NCI-H526 (cell line): Measurements from ENCODE around the gene MCC.
"Not testable (repeated sequence)": the region's sequence is repeated elsewhere in the genome, so short reads cannot be mapped to it uniquely, and the experiment has no call there.

ENCODE experiments used
- DNase-seq, 2 experiments: peaks; one replicate each; lab custom pipeline; 2025; lab: John Stamatoyannopoulos, UW

MCC gene

DNA sequence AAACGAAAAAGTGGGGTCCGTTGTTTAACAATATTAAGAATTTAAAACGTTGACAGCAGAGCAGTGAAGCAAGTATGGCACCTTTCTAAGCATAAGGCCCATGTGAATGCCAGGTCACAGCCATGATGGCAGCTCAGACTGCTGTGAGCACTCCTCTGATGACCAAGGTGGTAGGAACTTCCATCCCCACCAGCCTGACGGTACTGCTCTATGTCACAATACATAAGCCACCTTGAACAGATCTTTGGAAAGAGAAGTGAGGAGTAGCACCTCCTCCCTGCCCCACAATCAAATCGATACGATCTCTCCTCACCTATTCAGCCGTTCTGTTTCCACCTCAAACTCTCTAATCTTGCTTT, 405.7 kb downstream of the MCC start:
- no peak for DNase-seq

DNA sequence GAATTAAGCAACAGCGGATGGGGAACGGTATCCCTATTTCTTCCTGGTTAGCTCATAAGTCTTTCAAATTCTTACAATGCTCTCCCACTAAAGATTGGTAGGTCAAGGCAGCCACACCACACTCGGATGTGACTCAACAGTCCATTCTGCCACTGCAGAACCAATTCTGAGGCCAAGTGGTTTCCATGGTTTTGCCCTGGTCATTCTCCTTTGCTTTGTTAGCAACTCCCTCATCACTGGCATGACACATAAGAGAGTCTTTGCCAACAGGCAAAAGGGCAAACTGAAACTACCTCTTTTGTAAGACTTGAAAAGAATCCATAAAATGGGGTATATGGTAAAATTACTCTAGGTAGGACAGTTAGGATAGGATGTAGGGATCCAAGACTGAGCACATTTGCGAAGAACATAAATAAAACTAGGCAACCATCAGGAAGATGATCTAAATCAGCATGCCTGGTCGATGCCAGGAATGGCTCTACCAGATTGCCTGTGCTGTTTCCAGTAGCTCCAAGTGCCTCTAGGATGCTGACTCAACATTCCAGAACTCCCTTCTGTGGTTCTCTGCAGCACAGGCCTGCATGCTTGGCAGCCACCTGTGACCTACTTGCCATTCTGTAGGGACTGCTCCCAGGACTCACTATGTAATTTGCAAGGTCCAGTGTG, 406.2 kb downstream of the MCC start:
- no peak for DNase-seq

DNA sequence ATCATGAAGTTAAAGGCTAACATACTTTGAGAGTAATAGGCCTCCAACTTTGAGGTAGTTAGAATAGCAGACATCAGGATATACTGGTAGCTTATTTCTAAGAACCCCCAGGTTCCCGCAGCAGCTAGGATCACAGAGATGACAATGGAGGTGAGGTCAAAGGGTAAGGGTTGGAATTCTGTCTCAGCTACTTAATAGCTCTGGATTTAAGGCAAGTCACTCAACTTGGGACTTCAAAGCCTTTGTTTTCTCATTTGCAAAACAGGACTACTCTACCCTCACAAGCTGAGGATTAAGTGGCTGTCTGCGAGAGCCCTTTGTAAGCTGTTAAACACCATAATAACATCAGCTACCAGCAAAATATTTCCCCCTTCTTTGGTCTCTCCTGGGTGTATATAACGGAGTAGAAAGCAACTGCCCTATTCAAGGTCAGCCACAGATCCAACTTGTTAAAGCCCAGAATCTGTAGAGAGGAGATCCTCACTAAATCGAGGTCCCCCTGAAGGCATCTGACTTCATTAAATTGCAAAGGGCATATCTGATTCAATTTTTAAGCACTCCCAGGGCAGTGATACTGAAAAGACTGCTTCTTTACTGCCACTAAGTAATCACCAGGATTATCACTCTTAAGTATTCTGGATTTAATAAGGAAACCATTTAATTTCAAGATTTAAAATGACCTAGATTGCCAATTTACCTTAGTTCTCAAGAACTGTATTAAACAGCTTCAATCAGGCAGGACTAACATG, 407.0 kb downstream of the MCC start:
- no peak for DNase-seq

DNA sequence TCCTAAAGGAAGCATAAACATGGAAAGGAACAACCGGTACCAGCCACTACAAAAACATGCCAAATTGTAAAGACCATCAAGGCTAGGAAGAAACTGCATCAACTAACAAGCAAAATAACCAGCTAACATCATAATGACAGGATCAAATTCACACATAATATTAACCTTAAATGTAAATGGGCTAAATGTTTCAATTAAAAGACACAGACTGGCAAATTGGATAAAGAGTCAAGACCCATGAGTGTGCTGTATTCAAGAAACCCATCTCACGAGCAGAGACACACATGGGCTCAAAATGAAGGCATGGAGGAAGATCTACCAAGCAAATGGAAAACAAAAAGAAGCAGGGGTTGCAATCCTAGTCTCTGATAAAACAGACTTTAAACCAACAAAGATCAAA, 411.6 kb downstream of the MCC start:
- not testable (repeated sequence) for DNase-seq

DNA sequence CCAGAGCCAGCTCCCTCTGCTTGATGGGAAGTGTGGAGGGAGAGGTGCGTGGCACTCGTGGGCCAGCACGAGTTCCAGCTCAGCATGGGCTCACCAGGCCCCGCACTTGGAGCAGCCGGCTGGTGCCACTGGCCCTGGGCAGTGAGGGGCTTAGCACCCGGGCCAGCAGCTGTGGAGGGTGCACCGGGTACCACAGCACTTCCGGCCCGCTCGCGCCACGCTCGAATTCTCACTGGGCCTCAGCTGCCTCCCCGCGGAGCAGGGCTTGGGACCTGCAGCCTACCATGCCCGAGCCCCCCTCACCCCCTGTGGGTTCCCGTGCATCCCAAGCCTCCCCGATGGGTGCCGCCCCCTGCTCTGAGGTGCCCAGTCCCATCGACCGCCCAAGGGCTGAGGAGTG, 413.2 kb downstream of the MCC start:
- DNase-seq: no peak

DNA sequence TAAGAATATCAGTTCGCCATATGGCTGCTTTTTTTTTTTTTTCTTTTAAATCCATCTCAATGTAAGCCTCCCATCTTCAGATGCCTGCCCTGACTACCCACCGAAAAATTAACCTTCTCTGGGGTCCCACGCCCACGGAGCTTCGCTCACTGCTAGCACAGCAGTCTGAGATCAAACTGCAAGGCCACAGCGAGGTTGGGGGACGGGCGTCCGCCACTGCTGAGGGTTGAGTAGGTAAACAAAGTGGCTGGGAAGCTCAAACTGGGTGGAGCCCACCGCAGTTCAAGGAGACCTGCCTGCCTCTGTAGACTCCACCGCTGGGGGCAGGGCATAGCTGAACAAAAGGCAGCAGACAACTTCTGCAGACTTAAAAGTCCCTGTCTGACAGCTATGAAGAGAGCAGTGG, 414.6 kb downstream of the MCC start:
- not testable (repeated sequence) for DNase-seq

DNA sequence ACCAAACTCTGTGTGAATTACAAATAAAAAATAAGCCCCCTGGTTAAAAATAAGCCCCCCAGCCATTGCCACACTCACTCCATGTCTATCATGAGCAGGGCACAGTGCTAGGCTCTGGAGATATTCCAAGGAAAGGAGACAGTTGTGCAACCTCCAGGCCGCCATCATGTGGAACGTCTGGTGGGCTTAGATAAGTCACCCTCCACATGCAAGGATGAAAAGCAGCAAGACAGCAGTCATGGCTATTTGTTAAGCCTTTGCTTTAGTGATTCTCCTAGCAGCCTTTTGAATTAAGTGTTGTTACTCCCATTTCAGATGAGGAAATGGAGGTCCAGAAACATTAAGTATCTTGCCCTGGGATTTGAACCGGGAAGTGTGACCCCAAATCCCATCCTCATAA, 416.9 kb downstream of the MCC start:
- DNase-seq: no peak

DNA sequence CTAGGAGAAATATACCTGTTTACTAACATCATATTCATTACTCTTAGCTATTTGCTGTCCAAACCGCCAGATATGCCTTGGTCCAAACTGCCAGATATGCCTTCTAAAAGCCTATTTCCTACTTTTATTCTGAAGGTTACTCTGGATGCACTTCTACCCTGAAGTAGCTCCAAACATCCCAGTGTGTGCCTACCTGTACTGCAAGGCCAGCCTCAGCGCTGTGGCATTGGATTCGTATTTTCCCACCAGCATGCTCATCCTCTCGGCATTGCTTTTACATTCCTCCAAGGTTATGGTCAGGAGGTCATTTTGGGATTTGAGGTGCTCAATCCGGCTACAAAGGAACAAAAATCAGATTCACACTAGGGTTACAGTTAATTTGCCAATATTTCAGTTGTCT, 417.4 kb downstream of the MCC start:
- no peak for DNase-seq

DNA sequence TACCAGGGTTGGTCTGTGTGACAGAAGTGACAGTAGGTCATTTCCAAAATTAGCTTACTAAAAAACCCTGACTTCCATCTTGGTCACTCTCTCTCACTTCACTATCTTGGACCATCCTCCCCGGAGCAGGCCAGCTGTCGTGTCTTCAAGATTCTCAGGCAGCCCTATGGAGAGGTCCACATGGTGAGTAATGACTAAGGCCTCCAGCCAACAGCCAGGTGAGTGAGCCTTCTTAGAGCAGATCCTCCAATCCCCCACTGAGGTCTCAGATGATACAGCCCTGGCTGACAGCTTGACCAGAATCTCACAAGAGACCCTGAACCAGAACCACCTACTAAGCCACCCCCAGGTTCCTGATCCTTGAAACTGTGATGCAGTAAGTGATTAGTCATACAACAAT, 419.7 kb downstream of the MCC start:
- no peak for DNase-seq

DNA sequence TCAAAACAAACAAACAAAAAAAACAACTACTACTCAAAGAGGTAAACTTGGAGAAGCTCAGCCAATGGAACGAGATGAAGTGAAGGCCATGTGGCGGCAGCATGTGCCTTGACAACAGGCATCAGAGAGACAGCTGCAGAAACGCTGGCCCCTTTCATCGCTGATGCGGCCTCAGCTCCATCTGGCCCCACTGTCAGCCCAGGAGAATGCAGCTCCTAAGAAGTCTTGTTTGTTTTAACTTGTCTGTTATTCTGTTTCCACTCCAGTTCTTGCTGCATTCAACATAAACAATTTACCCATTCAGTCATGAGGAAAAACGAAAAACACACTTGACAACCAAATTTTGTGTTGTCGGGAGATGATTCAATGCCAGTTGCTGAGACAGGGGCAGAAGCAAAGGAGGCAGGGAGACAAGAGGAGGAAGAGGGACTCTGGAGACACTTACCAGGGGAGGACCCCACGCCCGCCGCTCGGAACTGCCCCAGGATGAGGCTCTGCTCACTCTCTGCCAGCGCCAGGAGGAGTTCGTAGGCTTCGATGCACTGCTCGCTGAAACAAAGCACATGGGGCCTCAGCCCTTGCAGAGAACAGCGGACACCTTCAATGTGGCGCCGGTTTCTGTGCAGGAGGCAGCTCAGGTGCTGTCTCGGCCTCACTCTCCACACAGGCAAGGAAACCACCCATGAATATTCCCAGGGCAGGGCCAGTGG, 420.5 kb downstream of the MCC start:
- DNase-seq: no peak

DNA sequence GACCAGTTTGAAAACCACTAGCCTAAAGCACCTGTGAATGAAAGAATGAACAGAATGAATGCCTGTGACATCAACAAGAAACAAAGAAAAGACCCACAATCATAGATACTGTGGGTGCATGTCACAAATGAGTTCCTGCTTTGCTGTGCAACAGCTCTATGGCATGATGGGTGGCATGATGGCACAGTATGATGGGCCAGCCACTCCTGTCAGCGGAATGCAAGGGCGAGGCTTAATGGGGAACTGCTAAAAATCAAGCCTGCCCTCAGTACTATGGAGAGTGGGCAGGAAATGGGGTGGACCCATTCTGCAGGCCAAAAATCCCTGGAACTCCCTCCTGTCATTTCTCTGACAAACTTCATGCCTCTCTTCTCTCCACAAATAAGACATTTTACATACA, 422.6 kb downstream of the MCC start:
- no peak for DNase-seq

DNA sequence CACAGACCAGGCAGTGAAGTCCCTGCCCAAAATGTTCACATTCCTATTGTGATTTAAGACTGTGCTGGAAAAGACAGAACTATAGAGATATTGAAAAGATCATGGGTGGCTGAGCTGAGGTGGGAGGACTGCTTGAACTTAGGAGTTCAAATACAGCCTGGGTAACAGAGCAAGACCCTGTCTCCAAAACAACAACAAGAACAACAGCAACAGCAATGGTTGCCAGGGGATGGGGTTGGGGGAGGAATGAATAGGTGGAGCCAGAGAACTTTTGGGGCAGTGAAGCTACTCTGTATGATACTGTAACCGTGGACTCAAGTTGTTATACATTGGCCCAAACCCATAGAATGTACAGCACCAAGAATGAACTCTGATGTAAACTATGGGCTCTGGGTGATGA, 423.4 kb downstream of the MCC start:
- DNase-seq: no peak

DNA sequence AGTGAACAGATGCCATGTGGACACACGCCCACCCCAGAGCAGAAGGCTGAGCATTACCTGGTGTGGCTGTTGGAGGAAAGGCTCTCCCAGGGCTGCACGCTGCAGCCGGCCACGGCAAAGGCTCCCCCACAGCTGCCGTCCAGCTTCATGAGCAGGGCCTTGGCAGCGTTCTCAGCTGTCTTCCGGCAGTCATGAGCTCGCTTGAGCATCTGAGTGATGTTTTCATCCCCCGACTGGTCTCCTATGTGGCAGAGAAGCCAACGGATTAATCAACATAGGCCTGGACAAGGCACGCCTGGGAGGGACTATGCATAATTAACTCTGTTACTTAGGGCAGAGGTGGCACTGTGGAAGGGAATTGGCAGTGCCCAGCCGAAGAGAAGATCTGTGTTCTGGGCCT, 424.3 kb downstream of the MCC start:
- no peak for DNase-seq

DNA sequence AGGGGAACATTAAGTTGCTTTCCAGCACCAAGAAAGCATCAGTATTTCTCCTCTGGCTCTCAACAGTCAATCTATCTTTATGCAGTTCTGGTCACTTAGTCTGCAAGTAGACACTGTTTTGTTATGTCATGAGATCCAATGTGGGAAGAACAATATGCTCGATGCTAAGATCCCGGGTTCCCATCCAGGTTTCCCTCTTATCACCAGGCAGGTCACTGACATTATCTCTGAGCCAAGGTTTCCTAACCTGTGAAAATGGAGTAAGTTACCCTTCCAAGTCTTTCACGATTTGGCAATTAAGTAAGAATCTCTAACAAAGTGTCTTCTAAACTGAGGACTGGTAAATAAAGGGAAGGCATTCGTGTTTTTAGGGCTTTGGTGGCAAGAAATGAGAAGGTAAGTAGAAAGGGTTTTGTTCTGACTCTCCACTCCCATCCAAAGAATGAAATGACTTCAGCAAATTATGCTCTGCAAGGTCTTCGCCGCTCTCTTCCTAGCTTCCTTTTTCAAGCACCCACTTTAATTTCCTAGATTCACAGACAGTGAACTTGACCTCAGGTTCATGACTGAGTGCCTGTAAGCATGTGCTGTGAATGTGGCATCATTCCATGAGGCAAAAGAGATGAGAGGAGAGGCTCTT, 425.3 kb downstream of the MCC start:
- DNase-seq: no peak

DNA sequence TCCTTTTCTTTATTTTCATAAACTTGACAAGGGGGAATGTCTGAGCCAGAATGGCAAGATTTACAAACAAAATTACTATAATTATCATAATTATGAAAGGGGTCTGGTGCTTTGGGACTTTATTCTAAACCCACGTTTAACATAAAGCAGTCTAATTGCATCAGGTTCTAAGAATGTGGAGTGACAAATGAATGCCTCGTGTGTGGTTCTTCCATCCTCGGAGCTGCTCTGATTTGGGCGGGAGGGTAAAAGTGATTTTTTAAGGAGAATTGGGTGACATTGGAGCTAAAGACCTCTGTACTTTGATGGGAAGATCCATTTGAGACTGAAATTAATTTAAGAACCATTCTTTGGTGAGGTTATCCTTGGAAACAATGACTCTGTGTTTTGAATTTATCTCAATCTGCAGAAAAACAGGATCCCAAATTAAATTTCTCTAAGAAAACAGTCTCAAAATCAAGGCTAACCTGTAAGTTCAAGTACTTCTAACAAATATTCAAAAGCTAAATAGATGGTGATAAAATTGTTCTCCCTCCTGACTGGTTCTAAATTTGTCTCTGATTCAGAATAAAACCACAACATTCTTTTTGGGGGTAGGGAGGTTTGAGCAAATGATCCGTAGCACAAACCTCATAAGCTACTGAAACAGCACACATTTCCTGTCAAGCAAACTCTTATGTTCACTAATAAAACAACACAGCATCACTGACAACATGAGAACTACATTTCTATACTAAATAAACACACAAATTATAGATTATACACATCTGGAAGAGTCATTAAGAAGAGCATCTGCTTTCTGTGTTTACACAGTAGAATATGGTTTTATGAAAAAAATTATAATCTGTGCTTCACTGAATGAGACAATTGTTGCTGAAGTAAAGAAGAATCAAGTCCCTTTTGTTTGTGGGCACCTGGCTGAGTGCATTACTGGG, 426.1 kb downstream of the MCC start:
- DNase-seq: no peak

DNA sequence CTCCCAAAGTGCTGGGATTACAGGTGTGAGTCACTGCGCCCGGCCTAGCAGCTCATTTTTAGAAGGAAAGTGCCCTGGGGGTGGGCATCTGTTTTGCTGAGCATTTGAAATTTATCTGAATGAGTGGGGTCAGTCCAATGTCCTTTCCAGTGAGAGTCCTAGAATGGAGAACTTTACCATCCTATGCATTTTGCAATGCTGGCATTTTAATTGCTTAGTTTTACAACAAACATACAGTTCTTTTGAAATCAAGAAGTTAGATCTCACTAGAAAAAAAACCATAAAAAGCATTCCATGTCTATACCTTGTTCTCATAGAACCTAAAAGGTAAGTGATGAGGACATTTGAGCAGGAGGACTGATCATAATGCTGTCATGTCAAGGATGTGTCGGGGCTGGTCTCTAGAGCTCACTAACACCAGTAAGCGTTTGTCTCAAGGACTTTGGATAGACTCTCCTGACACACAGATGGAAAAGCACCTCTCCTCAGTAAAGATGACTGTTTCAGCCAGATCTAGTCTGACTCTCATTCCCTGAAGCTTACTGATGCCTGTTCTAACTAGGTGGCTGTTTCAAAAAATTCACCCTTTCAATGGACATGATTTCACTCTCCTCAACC, 427.7 kb downstream of the MCC start:
- no peak for DNase-seq

DNA sequence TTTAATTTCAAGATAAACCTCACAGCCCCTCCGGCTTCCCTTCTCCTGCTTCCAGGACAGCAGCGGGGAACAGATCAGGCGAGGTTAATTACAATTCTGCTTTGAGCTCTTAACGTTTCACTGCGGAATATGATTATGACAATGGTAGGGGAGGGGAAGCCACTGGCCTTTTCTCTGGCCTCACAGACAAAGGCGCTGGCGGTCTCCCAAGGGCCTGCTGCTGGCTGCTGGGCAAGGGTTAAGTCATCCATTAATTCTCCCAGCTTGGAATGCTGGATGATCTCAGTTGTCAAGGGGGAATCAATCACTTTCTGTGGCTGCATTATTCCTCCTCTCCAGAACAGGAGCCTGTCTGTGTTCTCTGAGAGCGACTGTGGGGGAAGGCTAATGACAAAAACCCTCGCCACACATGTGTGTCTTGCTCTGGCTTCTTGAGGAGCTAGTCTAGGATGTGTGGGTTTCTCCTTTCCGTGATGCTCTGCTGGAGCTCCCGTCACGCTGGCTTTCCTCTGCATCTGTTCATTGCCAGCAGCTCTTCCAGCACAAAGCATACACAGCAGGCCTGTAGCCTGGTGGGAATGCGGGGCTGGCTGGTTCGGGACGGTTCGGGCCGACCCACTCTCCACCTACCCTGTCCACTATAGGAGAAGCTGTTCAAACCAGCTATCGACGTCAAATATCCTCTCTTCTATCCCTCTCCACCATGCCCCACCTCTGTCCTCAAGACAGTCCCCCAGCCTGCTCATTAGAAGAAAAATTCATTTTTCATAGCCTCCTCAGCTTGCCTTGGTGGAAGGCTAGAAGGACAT, 428.8 kb downstream of the MCC start:
- peak in 1 of 2 experiments; percentile 14 for DNase-seq

DNA sequence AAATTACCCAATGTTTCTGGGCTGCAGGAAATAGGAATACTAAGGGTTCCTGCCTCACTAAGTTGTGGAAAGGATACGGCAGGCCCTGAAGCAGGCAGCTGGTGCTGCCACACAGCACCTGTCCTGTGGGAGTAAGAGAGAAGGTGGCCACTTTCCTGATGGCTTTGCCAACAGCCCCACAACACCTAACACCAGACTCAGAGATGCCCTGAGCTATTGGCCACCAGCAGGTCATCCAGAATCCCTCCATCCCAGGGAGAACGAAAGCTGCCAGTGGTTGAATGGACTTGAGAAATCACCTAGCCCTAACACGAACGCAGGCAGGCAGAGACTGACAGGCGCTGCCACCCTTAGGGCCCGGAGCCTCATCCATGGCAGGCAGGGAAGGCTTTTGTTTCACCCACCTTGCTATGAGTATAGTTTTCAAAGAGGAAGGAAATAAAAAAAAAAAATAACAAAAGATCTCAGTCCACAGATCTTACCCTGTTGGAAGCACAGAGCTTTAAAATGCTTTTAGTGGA, 429.5 kb downstream of the MCC start:
- DNase-seq: no peak

DNA sequence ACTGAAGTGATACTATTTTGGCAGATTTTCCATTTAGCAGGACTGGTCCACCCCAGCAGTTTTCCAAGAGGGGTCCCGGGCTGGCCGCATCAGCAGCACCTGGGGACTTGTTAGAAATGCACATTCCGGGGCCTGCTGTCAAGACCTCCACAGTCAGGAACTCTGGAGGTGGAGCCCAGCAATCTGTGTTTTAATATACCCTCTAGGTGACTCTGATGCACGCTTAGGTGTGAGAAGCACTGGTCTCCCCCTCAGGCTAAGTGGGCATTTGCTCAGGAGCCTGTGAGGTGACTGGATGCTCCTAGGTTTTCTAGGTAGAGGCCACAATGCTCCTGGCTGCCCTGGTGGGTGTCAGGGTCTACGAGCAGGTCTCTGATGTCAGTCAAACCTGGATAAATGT, 430.0 kb downstream of the MCC start:
- no peak for DNase-seq

DNA sequence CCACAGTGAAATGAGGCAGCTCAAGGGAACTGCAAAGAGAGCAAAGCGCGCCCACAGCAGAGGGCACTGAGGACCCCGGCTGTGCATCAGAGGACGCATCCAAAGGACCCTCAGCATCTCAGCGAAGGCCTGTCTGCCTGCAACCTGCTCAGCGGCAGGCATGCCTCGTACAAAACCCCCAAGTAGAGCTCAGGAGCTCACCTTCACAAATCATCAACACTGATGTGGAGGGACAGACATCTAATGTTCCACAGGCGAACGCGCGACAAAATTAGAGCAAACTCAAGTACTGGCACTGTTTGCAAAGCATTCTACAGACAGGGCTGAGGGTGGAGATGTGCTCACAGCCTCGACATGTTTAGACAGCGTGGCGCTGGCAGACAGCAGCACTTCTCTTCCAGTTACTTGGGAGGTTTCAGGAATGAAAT, 430.7 kb downstream of the MCC start:
- DNase-seq: no peak
